ENCODE data around the gene DCK.

DCK gene

DNA sequence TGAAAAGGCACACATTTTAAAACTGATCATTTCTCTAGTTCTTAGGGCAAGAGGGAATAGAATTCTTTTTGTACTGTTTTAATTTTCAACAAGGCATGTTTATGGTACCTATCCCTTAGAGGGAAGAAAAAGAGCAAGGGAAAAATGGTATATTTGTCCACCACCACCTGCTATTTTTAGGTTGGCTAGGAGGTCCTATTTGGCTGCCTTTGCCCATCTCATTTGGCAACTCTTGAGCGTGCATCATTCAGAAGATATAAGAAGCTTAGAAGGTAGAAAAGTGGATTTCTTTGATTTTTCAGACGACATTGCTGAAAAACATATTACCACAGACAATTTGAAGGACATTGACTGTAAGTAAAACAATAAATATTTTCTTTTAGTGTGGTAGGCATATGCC, 69.0 kb downstream of the DCK start:
- Histone ChIP-seq H2AFZ (ENCODE audit: low read depth, low read length) (no peak overlapping the region), H3K79me2 (ENCODE audit: low read length) (no peaks in the 10 kb centered on the region), H3K27ac (ENCODE audit: low read length) (no peak overlapping the region), H3K4me1 (ENCODE audit: low read length) (no peaks in the 10 kb centered on the region), H3K27me3 (ENCODE audit: low read depth, low read length) (no peaks in the 10 kb centered on the region), H3K4me2 (ENCODE audit: low read length) (no peak overlapping the region), H3K36me3 (replicated peaks; ENCODE audit: low read depth, low read length) (no peaks in the 10 kb centered on the region), H3K4me3 (ENCODE audit: low read length) (no peak overlapping the region), H3K9ac (ENCODE audit: low read length) (no peak overlapping the region), H3K9me3 (ENCODE audit: insufficient read depth, low read length) (no peaks in the 10 kb centered on the region), H4K20me1 (ENCODE audit: insufficient read depth, low read length) (no peaks in the 10 kb centered on the region)
- no peak for TF ChIP-seq EZH2phosphoT487 (IDR thresholded peaks at IDR 0.05; ENCODE audit: low read depth)
- no peak for TF ChIP-seq CTCF (IDR thresholded peaks at IDR 0.05; ENCODE audit: low read depth, low read length)

DNA sequence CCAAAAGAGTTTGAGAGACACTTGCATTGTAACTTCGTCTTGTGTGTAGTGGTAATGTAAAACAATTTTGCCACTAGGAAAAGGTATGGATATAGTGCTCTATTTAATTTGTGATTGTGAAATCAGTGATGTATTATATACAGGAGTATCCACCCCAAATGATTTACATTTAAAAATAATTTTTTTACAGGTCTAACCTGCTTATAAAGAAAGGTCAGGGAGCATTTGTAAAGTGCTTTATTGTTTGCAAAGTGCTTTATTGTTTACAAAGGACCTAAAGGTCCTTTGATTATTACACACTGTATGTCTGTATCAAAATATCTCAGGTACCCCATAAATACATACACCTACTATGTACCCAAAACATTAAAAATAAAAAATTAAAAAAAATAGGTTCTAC, 70.3 kb downstream of the DCK start:
- Histone ChIP-seq H4K20me1 (ENCODE audit: insufficient read depth, low read length) (no peaks in the 10 kb centered on the region), H3K9me3 (ENCODE audit: insufficient read depth, low read length) (no peaks in the 10 kb centered on the region), H3K36me3 (replicated peaks; ENCODE audit: low read depth, low read length) (no peaks in the 10 kb centered on the region), H3K27ac (ENCODE audit: low read length) (no peak overlapping the region), H3K79me2 (ENCODE audit: low read length) (no peaks in the 10 kb centered on the region), H3K27me3 (ENCODE audit: low read depth, low read length) (no peaks in the 10 kb centered on the region), H3K4me3 (ENCODE audit: low read length) (no peak overlapping the region), H3K9ac (ENCODE audit: low read length) (no peak overlapping the region), H2AFZ (ENCODE audit: low read depth, low read length) (no peak overlapping the region), H3K4me2 (ENCODE audit: low read length) (no peak overlapping the region), H3K4me1 (ENCODE audit: low read length) (no peaks in the 10 kb centered on the region)
- TF ChIP-seq CTCF (IDR thresholded peaks at IDR 0.05; ENCODE audit: low read depth, low read length) (no peak), EZH2phosphoT487 (IDR thresholded peaks at IDR 0.05; ENCODE audit: low read depth) (no peak)

- no peaks in the 10 kb centered on the region for H3K9me3 ChIP-seq (ENCODE audit: insufficient read depth, low read length)
- no peak overlapping the region for H3K27ac ChIP-seq (ENCODE audit: low read length)
- H4K20me1 ChIP-seq (ENCODE audit: insufficient read depth, low read length) = no peaks in the 10 kb centered on the region
- no peaks in the 10 kb centered on the region for H3K36me3 ChIP-seq (replicated peaks; ENCODE audit: low read depth, low read length)
- no peak overlapping the region for H3K4me2 ChIP-seq (ENCODE audit: low read length)
- no peaks in the 10 kb centered on the region for H3K79me2 ChIP-seq (ENCODE audit: low read length)
- no peak overlapping the region for H3K4me3 ChIP-seq (ENCODE audit: low read length)
- TF ChIP-seq CTCF (IDR thresholded peaks at IDR 0.05; ENCODE audit: low read depth, low read length) = no peak
- TF ChIP-seq EZH2phosphoT487 (IDR thresholded peaks at IDR 0.05; ENCODE audit: low read depth) = no peak
- H3K9ac ChIP-seq (ENCODE audit: low read length) = no peak overlapping the region
- no peaks in the 10 kb centered on the region for H3K4me1 ChIP-seq (ENCODE audit: low read length)
- no peaks in the 10 kb centered on the region for H3K27me3 ChIP-seq (ENCODE audit: low read depth, low read length)
- H2AFZ ChIP-seq (ENCODE audit: low read depth, low read length) = no peak overlapping the region
These were observed 71.1 kb downstream of the DCK start for GRCh38 chr4:71064521-71064920.

DNA sequence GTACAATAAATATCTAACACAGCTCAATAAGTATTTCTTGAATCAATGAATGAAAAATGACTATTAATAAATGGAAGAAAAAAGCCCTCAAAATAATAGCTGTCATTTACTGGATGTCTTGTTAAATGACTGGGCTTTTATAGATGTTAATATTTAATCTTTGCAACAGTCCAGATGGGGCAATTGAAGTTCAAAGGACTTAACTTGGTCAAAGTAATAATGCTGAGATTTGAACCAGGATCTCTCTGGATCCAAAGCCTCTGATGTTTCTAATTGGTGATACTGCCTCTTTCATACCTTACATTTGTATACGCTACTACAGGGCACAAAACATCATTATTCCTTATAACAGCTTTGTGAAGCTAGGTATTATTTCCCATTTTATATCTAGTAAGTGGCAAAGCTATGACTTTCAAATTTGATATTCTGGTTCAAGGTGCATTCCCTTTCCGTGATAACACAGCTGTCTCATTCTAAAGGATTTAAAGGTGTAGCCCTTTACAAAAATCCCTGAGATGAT, 72.6 kb downstream of the DCK start:
- Histone ChIP-seq H4K20me1 (ENCODE audit: insufficient read depth, low read length) (no peaks in the 10 kb centered on the region), H3K79me2 (ENCODE audit: low read length) (no peaks in the 10 kb centered on the region), H3K27me3 (ENCODE audit: low read depth, low read length) (no peaks in the 10 kb centered on the region), H3K36me3 (replicated peaks; ENCODE audit: low read depth, low read length) (no peaks in the 10 kb centered on the region), H2AFZ (ENCODE audit: low read depth, low read length) (no peak overlapping the region), H3K4me1 (ENCODE audit: low read length) (no peaks in the 10 kb centered on the region), H3K27ac (ENCODE audit: low read length) (no peak overlapping the region), H3K9ac (ENCODE audit: low read length) (no peak overlapping the region), H3K4me3 (ENCODE audit: low read length) (no peak overlapping the region), H3K9me3 (ENCODE audit: insufficient read depth, low read length) (no peaks in the 10 kb centered on the region), H3K4me2 (ENCODE audit: low read length) (no peak overlapping the region)
- TF ChIP-seq EZH2phosphoT487 (IDR thresholded peaks at IDR 0.05; ENCODE audit: low read depth) (no peak), CTCF (IDR thresholded peaks at IDR 0.05; ENCODE audit: low read depth, low read length) (no peak)

Data from OCI-LY3 (cell line).